Tibial artery (tissue), 4 donors: ENCODE results near the gene NOX5.

Experiments used
- DNase-seq, 2 donors: peaks; one replicate each; pipeline ENCODE4 v3.0.0-alpha.2; 2019
- H3K27ac ChIP-seq, 2 donors: fragments of 200-600 bp; sonication (generic) in 1 of 2; 1 replicate in 1 of 2; 2 replicates in 1 of 2; pipeline ENCODE4 v1.5.1; 2018 to 2019; ENCODE audit warnings: mild to moderate bottlenecking in 1 of 2
- H3K27me3 ChIP-seq, 2 donors: fragments of 200-600 bp; sonication (generic) in 1 of 2; one replicate each; pipeline versions ENCODE4 v1.5.1 to v1.6.0; 2016 to 2019
- H3K36me3 ChIP-seq, 3 donors: fragments of 200-600 bp; sonication (generic) in 2 of 3; one replicate each; pipeline ENCODE4 v1.5.1; 2016 to 2019; ENCODE audit warnings: mild to moderate bottlenecking in 2 of 3
- H3K4me1 ChIP-seq, 4 donors: fragments of 200-600 bp; sonication (generic) in 2 of 4; 1 replicate in 3 of 4; 2 replicates in 1 of 4; pipeline ENCODE4 v1.5.1; 2016 to 2019
- H3K4me3 ChIP-seq, 2 donors: fragments of 200-600 bp; sonication (generic) in 1 of 2; 1 replicate in 1 of 2; 2 replicates in 1 of 2; pipeline ENCODE4 v1.5.1; 2018 to 2019; ENCODE audit warnings: mild to moderate bottlenecking in 2 of 2
- H3K9me3 ChIP-seq, 3 donors: fragments of 200-600 bp; sonication (generic) in 1 of 3; one replicate each; pipeline ENCODE4 v1.5.1; 2016 to 2019
- intact Hi-C: fragments of 100-400 bp; cut with DNase I; formaldehyde crosslinking; loops from one replicate; pipeline ENCODE4 v1.15.0; 2023; ENCODE audit warnings: low total_unique reads
- TF ChIP-seq, protein P1 (sequence below), 2 experiments: fragments of 200-600 bp in 1 of 2; fragments of 450-650 bp in 1 of 2; IDR thresholded peaks; one replicate each; pipeline ENCODE4 v1.5.1; 2017 to 2019; ENCODE audit warnings: antibody characterized with exemption in 2 of 2, mild to moderate bottlenecking in 1 of 2, moderate library complexity in 1 of 2

NOX5 gene

GRCh38 chr15:69099941-69100340 lies 85.4 kb downstream of the NOX5 start:
- Histone ChIP-seq H3K27ac (no peak overlapping the region), H3K4me1 (no peaks in the 10 kb centered on the region), H3K9me3 (no peaks in the 10 kb centered on the region), H3K36me3 (no peaks in the 10 kb centered on the region), H3K4me3 (no peak overlapping the region), H3K27me3 (no peaks in the 10 kb centered on the region)
- intact Hi-C loops, result no loop called here
- TF ChIP-seq, protein P1, sequence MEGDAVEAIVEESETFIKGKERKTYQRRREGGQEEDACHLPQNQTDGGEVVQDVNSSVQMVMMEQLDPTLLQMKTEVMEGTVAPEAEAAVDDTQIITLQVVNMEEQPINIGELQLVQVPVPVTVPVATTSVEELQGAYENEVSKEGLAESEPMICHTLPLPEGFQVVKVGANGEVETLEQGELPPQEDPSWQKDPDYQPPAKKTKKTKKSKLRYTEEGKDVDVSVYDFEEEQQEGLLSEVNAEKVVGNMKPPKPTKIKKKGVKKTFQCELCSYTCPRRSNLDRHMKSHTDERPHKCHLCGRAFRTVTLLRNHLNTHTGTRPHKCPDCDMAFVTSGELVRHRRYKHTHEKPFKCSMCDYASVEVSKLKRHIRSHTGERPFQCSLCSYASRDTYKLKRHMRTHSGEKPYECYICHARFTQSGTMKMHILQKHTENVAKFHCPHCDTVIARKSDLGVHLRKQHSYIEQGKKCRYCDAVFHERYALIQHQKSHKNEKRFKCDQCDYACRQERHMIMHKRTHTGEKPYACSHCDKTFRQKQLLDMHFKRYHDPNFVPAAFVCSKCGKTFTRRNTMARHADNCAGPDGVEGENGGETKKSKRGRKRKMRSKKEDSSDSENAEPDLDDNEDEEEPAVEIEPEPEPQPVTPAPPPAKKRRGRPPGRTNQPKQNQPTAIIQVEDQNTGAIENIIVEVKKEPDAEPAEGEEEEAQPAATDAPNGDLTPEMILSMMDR (IDR thresholded peaks at IDR 0.05), result no peak
- no peak for DNase-seq

DNA sequence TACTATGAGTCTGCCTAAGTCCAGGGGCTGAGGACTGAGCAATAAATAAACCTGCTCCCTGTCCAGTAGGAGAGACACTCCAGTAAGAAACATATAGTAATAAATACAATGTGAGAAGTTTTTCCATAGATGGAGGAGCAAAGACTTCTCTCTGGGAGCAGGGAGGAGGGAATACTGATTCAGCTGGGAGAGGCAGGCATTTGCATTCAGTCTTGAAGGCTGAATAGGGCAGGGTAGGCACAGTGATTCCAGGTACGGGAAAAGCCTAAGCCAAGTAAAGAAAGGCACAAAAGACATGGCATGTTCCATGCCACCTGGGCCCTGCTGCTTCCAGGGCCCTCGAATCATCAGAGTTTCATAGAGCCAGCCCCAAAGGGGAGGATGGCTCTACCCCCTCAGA lies 86.3 kb downstream of the NOX5 start:
- TF ChIP-seq, protein P1 (IDR thresholded peaks at IDR 0.05), result no peak
- H3K27me3 ChIP-seq, result no peaks in the 10 kb centered on the region
- no peaks in the 10 kb centered on the region for H3K9me3 ChIP-seq
- no peaks in the 10 kb centered on the region for H3K4me1 ChIP-seq
- H3K36me3 ChIP-seq, result no peaks in the 10 kb centered on the region
- intact Hi-C loops, result no loop called here
- no peak for DNase-seq
- H3K4me3 ChIP-seq, result no peak overlapping the region
- H3K27ac ChIP-seq, result no peak overlapping the region

GRCh38 chr15:69104050-69104750 lies 89.7 kb downstream of the NOX5 start:
- no peaks in the 10 kb centered on the region for H3K9me3 ChIP-seq
- no peaks in the 10 kb centered on the region for H3K27me3 ChIP-seq
- no peaks in the 10 kb centered on the region for H3K36me3 ChIP-seq
- H3K4me1 ChIP-seq, result no peaks in the 10 kb centered on the region
- intact Hi-C loops, result no loop called here
- TF ChIP-seq, protein P1 (IDR thresholded peaks at IDR 0.05), result no peak
- H3K27ac ChIP-seq, result no peak overlapping the region
- DNase-seq, result no peak
- no peak overlapping the region for H3K4me3 ChIP-seq

DNA sequence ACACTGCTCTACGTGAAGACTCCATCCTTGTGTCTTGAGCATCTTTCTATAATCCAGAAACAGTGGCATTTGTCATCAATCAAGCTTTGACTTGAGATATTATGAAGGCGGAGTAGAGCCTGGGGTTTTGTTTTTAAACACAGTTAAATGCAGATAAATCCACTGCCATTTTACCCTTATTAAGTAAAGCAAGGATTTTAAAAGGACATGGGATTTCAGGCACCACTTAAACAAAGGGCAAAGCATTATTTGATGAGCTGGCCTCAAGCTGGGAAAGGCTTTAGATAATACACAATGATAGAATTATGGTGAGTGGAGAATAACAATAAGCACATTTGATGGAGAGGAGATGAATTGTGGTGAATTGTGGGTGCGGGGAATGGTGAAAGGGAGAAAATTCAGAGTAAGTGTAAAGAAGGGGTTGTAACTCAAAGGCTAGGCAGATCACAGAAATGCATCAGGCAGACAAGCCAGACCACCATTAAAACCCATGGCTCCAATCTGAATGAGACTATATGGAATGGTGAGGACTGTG lies 91.0 kb downstream of the NOX5 start:
- TF ChIP-seq, protein P1 (IDR thresholded peaks at IDR 0.05), result no peak
- no peaks in the 10 kb centered on the region for H3K27me3 ChIP-seq
- no peaks in the 10 kb centered on the region for H3K36me3 ChIP-seq
- H3K4me1 ChIP-seq, result no peaks in the 10 kb centered on the region
- DNase-seq, result no peak
- H3K9me3 ChIP-seq, result no peaks in the 10 kb centered on the region
- H3K27ac ChIP-seq, result no peak overlapping the region
- intact Hi-C loops, result no loop called here
- H3K4me3 ChIP-seq, result no peak overlapping the region

DNA sequence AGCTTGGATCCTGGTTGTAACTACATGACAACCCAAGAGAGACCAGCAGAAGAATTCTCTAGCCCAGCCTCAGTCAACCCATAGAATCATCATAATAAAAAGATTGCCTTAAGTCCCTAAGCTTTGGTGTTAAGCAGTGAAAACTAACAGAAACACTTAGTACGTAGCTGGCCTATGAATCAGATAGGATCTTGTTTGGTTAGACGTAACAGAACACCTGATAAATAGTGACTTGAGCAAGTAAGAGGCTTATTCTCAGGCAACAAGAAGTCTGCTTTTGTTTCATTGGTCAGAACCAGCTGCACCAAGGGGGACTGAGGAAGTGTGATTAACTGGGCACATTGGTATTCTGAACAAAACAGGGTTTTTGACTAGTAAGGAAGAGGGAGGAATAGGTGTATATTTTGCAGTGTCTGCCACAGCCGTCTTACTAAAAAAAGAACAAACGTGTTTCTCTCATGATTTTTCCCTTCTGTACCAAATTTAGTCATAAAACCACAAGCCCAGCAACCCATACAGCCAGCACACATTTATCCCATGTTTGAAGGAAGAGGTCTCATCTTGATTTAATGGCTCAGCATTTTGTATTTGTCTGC lies 92.6 kb downstream of the NOX5 start:
- H3K27me3 ChIP-seq, result no peaks in the 10 kb centered on the region
- H3K9me3 ChIP-seq, result no peaks in the 10 kb centered on the region
- TF ChIP-seq, protein P1 (IDR thresholded peaks at IDR 0.05), result no peak
- H3K4me3 ChIP-seq, result no peak overlapping the region
- no peak overlapping the region for H3K27ac ChIP-seq
- H3K36me3 ChIP-seq, result no peaks in the 10 kb centered on the region
- intact Hi-C loops, result no loop called here
- H3K4me1 ChIP-seq, result no peaks in the 10 kb centered on the region
- DNase-seq, result no peak
